Measurements from ENCODE around the gene GAGE1. TPM values are rescaled to one million over a fixed set of nuclear protein-coding genes. Genes with fewer than 3 reads are reported as not detected.
"Not testable (repeated sequence)": the region's sequence is repeated elsewhere in the genome, so short reads cannot be mapped to it uniquely, and the experiment has no call there.

GAGE1 gene, protein sequence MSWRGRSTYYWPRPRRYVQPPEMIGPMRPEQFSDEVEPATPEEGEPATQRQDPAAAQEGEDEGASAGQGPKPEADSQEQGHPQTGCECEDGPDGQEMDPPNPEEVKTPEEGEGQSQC
- not detected in 2 replicates for polyA plus RNA-seq (2014; cell fraction: cytosol; rRNA removed)
- polyA plus RNA-seq (2014; cell fraction: nucleus; rRNA removed) = not detected in 2 replicates

DNA sequence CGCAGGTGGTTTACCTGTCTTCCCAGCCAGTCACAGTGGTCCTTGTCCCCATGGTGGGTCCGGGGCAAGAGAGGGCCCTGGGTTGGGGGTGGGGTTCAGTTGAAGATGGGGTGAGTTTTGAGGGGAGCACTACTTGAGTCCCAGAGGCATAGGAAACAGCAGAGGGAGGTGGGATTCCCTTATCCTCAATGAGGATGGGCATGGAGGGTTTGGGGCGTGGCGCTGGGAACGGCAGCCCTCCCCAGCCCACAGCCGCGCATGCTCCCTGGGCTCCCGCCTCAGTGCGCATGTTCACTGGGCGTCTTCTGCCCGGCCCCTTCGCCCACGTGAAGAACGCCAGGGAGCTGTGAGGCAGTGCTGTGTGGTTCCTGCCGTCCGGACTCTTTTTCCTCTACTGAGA is at the start of gene GAGE1:
Gene GAGE1, plus strand, starts transcription at position 301 of the 400 bp plus-strand sequence. CDS start 1,155 bp downstream, outside the sequence.
- not testable (repeated sequence) for DNase-seq (ENCODE audit: low spot score)

DNA sequence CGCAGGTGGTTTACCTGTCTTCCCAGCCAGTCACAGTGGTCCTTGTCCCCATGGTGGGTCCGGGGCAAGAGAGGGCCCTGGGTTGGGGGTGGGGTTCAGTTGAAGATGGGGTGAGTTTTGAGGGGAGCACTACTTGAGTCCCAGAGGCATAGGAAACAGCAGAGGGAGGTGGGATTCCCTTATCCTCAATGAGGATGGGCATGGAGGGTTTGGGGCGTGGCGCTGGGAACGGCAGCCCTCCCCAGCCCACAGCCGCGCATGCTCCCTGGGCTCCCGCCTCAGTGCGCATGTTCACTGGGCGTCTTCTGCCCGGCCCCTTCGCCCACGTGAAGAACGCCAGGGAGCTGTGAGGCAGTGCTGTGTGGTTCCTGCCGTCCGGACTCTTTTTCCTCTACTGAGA is 47.8 kb upstream of the GAGE1 start, which contains the start of gene GAGE12E:
Gene GAGE12E, plus strand, starts transcription at position 301 of the 400 bp plus-strand sequence. CDS start 1,155 bp downstream, outside the sequence.
- DNase-seq (ENCODE audit: low spot score) = not testable (repeated sequence)

DNA sequence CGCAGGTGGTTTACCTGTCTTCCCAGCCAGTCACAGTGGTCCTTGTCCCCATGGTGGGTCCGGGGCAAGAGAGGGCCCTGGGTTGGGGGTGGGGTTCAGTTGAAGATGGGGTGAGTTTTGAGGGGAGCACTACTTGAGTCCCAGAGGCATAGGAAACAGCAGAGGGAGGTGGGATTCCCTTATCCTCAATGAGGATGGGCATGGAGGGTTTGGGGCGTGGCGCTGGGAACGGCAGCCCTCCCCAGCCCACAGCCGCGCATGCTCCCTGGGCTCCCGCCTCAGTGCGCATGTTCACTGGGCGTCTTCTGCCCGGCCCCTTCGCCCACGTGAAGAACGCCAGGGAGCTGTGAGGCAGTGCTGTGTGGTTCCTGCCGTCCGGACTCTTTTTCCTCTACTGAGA is 38.3 kb upstream of the GAGE1 start, which contains the start of gene GAGE12F:
Gene GAGE12F, plus strand, starts transcription at position 301 of the 400 bp plus-strand sequence. CDS start 1,155 bp downstream, outside the sequence.
- not testable (repeated sequence) for DNase-seq (ENCODE audit: low spot score)

DNA sequence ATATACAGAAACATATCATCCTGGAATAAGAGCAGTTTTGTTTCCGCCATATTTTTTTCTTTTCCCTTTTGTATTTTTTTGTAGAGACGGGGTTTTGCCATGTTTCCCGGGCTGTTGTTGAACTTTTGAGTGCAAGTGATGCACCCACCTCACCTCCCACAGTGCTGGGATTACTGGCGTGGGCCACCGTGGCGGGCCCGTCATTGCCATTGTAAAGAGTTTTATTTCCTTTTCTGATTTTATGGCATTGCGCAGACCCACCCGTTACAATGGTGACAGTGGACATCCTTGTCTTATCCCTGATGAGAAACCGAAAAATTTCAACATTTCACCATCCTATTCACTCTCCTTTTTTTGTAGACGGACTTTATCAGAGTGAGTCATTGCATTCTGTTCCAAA is 30.1 kb upstream of the GAGE1 start:
- not testable (repeated sequence) for DNase-seq (ENCODE audit: low spot score)

DNA sequence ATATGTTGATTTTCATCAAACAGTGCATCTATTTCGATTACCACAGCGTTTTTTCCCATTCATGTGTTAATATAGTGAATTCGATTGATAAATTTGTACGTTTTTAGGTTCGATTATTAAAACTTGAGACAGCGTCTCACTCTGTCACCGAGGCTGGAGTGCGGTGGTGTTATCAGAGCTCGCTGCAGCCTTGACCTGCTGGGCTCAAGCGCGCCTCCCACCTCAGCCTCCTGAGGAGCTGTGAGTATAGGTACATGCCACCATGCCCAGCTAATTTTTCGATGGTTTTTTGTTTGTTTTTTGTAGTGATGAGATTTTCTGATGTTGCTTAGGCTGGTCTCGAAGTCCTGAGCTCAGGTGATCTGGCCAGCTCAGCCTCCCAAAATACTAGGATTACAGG is 29.7 kb upstream of the GAGE1 start:
- DNase-seq (ENCODE audit: low spot score) = not testable (repeated sequence)

DNA sequence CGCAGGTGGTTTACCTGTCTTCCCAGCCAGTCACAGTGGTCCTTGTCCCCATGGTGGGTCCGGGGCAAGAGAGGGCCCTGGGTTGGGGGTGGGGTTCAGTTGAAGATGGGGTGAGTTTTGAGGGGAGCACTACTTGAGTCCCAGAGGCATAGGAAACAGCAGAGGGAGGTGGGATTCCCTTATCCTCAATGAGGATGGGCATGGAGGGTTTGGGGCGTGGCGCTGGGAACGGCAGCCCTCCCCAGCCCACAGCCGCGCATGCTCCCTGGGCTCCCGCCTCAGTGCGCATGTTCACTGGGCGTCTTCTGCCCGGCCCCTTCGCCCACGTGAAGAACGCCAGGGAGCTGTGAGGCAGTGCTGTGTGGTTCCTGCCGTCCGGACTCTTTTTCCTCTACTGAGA is 28.7 kb upstream of the GAGE1 start, which contains the start of gene GAGE12G:
Gene GAGE12G, plus strand, starts transcription at position 301 of the 400 bp plus-strand sequence. CDS start 1,155 bp downstream, outside the sequence.
- DNase-seq (ENCODE audit: low spot score) = not testable (repeated sequence)

DNA sequence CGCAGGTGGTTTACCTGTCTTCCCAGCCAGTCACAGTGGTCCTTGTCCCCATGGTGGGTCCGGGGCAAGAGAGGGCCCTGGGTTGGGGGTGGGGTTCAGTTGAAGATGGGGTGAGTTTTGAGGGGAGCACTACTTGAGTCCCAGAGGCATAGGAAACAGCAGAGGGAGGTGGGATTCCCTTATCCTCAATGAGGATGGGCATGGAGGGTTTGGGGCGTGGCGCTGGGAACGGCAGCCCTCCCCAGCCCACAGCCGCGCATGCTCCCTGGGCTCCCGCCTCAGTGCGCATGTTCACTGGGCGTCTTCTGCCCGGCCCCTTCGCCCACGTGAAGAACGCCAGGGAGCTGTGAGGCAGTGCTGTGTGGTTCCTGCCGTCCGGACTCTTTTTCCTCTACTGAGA is 19.2 kb upstream of the GAGE1 start, which contains the start of gene GAGE12H:
Gene GAGE12H, plus strand, starts transcription at position 301 of the 400 bp plus-strand sequence. CDS start 1,155 bp downstream, outside the sequence.
- not testable (repeated sequence) for DNase-seq (ENCODE audit: low spot score)

DNA sequence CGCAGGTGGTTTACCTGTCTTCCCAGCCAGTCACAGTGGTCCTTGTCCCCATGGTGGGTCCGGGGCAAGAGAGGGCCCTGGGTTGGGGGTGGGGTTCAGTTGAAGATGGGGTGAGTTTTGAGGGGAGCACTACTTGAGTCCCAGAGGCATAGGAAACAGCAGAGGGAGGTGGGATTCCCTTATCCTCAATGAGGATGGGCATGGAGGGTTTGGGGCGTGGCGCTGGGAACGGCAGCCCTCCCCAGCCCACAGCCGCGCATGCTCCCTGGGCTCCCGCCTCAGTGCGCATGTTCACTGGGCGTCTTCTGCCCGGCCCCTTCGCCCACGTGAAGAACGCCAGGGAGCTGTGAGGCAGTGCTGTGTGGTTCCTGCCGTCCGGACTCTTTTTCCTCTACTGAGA is 9.6 kb upstream of the GAGE1 start, which contains the start of gene GAGE2A:
Gene GAGE2A, plus strand, starts transcription at position 301 of the 400 bp plus-strand sequence. CDS start 1,155 bp downstream, outside the sequence.
- DNase-seq (ENCODE audit: low spot score) = not testable (repeated sequence)

DNA sequence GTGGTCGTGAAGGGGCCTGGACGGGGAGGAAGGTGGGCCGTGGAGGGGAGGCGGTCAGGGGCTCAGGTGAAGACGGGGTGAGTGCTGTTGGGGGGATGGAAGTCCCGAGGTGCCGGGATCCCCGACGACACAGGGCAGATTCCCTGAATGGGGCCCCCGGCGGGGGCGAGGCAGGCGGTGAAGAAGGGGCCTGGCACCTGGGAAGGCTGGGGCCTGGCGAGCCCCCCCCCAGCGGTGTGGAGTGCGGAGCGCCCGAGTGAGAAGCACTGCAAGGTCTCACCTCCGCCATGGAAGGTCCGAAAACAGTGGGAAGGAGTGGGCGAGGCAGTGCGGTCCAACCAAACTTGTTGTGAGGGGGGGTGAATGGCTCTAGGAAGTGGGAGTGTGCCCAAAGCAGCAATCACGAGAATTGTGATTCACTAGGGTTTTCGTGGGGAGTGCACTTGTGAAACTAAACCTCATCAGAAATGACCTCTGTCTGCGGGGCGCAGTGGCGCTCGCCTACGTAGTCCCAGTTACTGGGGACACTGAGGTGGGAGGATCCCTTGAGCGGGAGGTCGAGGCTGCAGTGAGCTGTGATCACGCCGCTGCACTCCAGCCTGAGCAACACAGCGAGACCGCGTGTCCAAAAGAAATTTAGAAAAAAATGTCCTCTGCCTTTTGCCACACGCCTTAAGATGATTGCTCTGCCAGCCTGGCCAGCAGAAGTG is 8.9 kb upstream of the GAGE1 start:
- not testable (repeated sequence) for DNase-seq (ENCODE audit: low spot score)

DNA sequence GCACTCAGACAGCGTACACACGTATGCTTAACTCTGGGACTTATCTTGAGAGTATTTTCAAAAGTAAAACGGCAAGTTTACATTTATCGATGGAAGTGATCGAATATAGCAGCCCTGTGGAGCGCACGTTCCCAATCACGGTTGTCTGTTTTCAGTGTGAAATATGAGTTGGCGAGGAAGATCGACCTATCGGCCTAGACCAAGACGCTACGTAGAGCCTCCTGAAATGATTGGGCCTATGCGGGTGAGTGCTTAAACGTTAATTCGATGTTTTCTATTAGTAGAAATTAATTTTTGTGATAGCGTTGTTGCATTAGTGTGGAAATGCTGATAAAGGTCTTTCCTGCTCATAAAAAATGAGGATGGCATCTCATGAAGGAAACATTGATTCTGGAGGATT is 8.3 kb upstream of the GAGE1 start:
- DNase-seq (ENCODE audit: low spot score) = not testable (repeated sequence)

DNA sequence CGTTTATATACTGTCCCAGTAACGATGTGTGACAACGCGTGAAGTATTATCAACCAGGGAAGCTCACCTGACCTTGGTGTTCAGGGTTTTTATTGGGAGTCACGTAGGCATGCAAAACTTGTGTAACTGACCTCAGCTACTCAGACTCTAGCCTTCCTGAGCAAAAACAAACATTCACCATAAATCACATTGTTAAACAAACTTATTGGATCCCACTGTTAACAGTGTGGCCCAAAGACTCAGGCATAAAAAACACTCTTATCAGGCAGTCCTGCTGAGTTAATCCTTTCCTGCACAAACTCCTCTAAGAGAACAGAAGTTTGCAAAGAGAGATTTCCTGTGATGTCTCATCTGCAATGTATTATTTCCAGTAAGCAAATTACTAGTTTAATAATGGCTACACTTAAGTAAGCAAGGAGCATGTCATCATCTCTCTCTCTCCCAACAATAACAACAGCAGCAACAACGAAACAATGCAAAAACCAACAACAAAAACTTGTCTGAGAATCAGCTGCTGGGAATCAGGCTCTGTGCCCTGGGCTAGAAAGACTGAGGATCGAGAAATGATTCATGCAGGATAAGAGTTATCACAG is 12.0 kb downstream of the GAGE1 start:
- DNase-seq (ENCODE audit: low spot score) = no peak

DNA sequence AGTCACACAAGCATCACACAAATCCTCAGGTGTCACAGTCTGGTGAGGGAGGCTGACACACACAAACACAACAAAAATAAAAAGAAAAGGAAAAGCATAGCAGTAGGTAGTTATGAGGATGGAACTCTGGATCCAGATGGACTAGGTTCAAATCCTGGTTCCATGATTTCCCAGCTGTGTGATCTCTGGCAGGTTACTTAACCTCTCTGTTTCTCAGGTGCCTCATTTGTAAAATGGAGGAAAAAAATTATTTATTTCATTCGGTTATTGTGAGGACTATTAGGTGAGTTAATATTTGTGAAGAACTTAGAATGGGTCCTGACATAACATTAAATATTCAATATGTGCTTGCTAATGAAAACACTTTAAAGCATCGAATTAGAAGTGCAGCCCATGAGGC is 19.8 kb downstream of the GAGE1 start:
- no peak for DNase-seq (ENCODE audit: low spot score)

DNA sequence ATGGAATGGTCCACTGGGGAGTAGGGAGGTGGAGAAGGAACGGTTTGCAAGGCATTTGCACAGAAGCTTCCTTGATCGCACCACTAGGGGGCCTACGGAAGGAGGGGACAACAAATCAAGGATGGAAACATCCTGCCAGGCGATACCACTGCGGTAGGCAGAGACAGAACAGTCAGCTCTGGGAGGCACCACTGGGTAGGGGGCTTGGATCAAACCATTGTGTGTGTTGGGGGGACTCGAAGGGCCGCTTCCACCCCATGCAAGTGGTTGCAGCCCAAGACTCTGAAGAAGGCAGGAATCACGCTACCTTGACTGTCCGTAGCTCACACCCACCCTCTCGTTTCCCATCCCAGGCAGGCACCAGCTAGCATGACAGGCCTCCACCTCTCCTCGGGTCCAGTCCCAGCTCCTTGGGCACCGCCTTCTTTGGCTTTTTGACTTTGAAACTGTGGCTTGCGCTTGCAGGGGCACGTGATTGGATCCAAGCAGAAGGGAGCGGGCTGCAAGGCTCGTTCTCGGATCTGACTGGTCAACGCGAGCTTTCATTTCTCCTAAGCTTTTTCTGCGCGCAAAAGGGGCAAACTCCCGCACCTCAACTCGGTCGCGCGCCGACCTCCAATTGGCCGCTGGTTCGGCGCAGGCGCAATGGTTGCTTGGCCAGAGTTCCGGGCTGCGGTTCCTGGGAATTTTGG is 28.4 kb downstream of the GAGE1 start:
- DNase-seq (ENCODE audit: low spot score) = no peak

DNA sequence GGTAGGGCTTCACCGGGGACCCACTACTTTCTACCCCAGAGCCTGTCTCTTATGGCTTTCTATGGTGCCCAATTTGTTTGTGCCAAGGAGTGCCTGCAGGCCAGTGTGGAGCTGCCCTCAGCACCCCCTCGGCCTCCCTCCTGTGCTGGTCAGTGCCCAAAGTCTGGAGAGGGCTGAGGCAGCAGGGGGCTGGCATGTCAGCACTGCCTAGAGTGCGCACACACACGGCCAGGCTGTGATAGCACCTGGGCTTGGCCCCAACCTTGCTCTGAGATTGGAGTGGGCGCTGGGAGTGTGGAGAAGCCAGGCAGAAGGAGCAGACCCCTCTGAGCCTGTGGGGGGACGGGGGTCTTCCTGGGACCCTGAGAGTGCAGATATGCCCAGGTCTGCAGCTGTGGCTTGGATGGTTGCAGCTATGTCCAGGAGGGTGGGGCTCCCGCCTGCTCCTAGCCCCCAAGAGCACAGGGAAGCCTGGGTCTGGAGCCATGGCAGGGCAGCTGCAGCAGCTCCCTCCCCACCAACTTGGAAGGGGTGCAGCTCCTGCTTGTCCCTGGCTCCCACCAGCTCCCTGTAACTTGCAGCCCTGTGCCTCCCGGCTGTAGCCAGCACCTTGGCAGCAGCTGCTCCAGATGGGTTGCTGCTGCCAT is 46.3 kb downstream of the GAGE1 start:
- no peak for DNase-seq (ENCODE audit: low spot score)

DNA sequence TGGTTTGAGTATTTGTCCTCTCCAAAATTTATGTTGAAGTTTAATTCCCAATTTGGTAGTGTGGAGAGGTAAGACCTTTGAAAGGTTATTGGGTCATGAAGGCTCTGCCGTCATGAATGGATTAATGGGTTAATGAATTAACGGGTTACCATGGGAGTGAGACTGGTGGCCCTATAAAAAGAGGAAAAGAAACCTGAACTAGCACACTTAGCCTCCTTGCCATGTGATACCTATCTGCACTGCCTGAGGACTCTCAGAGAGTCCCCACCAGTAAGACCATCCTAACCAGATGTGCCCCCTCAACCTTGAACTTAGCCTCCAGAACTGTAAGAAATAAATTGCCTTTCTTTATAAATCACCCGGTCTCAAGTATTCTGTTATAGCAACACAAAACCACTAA is 57.7 kb downstream of the GAGE1 start:
- DNase-seq (ENCODE audit: low spot score) = no peak
